GM18909 (cell line): ENCODE measurements around the gene TNFRSF13B.
"Not testable (repeated sequence)": the region's sequence is repeated elsewhere in the genome, so short reads cannot be mapped to it uniquely, and the experiment has no call there.

Experiments used
- ATAC-seq: cut with Tn5 transposase; IDR thresholded peaks from one replicate; pipeline ENCODE4 v1.9.1; 2021; ENCODE audit warnings: mild to moderate bottlenecking; ENCODE audit not compliant: unreplicated experiment, poor library complexity

The TNFRSF13B gene

GRCh38 chr17:16987830-16988601 is 16.1 kb upstream of the TNFRSF13B start:
- peak; percentile 74 for ATAC-seq

DNA sequence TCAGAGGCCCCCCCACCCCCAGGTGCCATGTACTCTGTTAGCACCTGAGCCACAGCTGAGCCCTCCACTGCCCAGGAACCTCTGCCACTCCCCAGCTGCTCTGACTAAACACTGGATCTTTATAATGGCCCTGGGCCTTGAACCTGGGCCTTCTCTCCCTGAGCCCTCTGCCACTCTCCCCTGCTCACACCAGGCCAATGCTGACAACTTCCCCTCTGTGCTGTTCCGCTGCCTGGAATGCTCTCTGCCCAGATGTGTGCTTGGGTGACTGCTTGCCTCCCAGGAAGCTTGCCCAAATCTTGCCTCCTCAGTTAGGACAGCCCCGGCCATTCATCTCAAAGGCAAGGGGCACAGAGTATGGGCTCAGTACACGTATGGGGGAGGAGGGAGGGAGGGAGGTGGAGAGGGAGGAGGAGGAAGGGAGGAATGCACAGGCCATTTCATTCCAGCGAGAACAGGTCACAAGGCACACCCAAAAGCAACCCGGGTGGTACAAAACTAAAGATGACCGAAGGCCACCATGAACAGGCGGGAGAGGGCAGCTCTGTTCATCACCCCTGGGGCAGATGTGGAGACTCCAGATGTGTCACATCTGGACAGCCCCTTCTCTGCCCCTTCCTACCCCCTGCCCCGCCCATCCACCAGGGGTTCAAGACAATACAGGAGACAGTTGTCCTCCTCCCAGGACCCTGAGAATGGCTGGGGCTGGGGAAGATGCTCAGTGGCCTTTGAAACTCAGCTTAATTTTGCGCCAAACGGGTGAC is 15.3 kb upstream of the TNFRSF13B start:
- ATAC-seq, result no peak

DNA sequence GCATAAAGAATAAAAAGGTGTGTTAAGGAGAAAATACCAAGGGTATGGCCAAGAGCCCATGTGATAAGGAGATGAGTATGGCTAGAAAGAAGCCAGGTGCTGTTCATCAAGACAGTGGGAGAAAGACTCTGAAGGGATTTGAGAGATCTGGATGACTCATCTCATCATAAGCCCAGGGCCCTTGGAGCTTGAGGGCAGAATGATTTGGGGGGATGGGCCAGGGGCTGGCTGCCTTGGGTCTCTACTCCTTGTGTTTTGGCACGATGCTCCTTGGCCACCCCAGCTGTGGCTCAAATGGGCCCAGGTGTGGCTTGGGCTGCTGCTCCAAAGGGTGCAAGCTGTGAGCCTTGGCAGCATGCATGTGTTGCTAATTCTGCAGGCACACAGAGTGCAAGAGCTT is 14.5 kb upstream of the TNFRSF13B start:
- no peak for ATAC-seq

GRCh38 chr17:16981928-16982327 is 10.0 kb upstream of the TNFRSF13B start:
- ATAC-seq, result no peak

DNA sequence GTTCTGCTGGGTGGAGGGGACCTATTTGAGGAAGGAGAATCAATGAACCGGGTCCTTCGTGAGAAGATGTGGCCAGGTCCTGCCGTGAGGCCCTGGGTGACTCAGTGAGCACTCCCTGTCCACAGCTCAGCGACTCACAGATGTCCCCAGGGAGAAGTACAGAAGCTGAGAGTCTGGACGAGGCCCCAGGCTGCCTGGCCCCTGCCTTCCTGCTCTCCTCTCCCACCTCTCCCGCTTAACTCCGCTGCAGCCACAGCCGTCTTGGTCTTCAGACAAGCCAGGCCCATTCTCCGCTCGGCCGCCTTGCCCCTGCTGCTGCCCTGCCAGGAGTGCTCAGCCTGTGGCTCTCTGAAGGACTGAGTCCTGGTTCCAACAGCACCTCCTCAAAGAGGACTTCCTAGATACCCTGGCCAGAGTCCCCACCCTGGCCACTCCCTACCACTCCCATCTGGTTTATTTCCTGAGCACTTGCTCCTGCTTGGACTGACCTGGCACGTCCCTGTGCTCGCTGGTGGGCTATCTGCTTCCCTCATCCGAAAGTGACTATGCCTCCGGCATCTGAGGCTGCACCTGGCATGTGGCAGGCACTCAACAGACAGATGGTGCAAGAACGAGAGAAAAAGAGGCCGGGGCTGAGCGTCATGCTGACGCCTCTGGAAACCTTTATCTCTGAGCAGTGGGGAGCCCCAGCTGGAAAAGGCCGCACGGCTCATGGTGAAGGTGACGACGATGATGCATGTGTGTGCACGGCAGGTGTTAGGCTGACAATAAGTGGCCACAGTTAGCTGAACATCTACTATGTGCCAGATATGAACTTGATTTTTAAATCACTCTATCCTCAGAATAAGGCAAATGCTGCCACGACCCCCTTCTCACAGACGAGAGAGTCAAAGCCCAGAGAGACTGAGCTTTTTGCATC is 9.2 kb upstream of the TNFRSF13B start:
- peak; percentile 52 for ATAC-seq

DNA sequence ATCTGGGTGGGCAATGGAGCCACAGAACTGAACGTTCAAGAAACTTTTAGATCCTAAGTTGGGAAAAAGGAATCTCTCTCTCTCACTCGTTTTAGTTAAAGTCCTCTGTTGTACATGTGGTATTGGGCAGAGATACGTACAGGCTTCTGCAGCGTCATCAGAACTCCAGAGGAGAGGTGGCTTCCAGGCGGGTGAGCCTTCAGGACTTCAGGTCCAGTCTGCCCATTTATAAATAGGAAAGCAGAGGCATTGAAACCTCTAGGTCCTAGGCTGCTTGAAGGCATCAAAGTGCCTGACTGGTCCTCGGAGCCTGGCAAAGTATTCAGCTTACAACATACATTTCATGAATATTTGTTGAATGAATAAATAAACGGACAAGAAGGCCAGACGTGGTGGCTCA is 8.1 kb upstream of the TNFRSF13B start:
- no peak for ATAC-seq

GRCh38 chr17:16979237-16979823 is 7.4 kb upstream of the TNFRSF13B start:
- ATAC-seq, result not testable (repeated sequence)

DNA sequence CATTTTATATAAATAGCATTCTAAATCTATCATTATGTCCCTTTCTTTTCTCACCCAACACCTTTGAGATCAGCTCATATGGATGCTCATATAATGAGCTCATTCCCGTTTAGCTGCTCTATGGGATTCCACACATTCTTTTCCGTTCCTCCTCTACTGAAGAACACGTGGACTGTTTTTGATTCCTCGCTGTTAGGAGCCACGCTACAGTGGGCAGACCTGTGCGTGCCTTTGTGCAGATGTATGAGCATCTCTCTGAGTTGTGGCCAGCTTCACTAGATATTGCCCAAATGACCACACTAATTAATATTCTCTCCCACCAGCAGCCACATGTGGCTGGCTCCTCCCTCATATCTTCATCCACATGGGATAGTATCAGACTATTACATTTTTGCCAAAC is 6.0 kb upstream of the TNFRSF13B start:
- ATAC-seq, result no peak

DNA sequence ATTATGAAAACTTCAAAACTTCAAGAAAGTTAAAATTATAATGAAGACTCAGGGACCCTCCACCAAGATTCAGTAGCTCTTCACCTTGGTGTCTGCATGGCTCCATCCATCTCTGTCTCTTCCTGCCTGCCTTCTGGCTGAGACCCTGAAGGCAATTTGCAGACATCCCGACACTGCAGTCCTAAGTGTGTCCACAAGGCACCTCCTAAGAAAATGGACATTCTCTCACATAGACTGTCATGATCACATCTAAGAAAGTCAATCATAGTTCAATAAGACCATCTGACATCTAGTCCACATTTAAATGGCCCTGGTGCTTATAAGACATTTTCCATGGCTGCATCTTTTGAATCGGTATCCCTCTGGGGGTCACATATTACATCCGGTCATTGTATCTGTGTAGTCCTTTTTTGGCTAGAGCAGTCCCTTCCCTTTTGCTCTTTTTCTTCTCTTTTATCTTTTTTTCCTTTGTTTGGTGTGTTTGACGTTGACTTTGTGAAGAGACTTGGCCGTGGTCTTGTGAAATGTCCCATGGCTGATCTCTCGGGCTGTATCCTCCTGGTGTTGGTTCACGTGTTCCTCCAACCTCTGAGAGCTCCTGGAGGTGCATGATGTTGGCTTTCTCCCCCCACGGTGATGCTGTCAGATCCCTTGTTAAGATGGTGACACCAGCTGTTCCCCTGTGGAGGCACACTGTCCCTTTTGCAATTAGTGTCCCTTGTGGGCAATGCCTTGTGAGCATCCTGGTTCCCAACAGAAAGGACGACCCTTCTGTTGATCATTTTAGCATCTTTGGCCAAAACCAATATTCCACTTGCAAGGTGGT is 5.0 kb upstream of the TNFRSF13B start:
- ATAC-seq, result no peak

- peak; percentile 23 for ATAC-seq
Observed at GRCh38 chr17:16975744-16976625, 4.1 kb upstream of the TNFRSF13B start.

DNA sequence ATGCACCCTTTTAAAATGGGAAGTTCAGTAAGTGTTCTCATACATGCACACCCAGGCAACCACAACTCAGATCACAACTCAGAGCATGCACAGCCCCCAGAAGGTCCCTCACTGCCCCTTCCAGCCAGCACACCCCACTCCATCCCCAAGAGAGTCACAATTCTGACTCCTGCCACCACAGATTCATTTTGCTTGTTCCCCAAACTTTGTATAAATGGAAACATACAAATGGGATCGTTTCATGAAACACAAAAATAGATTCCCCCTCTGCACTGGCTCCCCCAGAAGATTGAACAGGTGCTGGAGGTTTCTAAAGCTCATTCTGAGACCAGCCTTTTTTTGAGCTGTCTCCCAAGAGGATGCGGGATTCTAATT is 3.3 kb upstream of the TNFRSF13B start:
- ATAC-seq, result no peak

DNA sequence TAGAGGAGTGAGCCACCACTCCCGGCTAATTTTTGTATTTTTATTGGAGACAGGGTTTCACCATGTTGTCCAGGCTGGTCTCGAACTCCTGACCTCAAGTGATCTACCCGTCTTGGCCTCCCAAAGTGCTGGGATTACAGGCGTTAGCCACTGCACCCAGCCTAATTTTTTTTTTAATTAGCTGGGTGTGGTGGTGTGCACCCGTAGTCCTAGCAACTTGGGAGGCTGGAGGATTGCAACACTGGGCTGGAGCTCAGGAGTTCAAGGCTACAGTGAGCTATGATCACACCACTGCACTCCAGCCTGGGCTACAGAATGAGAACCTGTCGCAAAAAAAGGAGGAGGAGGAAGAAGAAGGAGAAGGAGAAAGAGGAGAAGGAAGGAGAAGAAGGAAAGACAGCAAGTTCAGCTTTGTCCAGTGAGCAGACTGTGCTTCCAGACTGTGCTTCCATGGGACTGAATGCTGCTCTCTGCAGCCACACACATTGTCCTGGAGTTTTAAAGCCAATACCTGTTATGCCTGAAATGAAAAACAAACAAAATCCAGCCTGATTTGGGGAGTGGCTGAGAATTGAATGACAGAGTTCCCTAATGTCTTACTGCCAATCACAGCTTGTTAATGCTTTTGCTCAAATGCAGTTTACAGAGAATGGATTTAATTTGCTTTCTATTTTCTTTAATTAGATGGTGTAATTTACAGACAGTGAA is 2.8 kb upstream of the TNFRSF13B start:
- no peak for ATAC-seq

GRCh38 chr17:16973760-16974540 is 2.0 kb upstream of the TNFRSF13B start:
- ATAC-seq, result no peak

GRCh38 chr17:16973043-16973442 is 1.1 kb upstream of the TNFRSF13B start:
- not testable (repeated sequence) for ATAC-seq

DNA sequence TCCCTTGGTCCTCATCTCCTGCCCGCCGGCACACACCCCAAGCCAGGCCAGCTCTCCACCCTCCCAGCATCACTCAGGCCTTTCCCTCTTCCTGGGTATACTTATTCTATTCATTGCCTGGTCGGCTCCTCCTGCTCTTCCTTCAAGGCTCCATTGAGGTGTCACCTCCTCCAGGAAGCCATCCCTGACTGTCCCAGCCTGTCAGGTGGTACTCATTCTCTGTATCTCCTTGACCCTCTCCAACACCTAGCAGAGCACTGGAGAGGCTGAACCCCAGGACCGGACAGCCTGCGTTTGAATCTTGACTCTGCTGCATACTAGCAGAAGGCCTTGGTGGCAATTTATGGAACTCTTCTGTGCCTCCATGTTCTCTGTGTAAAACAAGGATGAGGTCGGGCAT is 428 bp upstream of the TNFRSF13B start:
- ATAC-seq, result no peak

DNA sequence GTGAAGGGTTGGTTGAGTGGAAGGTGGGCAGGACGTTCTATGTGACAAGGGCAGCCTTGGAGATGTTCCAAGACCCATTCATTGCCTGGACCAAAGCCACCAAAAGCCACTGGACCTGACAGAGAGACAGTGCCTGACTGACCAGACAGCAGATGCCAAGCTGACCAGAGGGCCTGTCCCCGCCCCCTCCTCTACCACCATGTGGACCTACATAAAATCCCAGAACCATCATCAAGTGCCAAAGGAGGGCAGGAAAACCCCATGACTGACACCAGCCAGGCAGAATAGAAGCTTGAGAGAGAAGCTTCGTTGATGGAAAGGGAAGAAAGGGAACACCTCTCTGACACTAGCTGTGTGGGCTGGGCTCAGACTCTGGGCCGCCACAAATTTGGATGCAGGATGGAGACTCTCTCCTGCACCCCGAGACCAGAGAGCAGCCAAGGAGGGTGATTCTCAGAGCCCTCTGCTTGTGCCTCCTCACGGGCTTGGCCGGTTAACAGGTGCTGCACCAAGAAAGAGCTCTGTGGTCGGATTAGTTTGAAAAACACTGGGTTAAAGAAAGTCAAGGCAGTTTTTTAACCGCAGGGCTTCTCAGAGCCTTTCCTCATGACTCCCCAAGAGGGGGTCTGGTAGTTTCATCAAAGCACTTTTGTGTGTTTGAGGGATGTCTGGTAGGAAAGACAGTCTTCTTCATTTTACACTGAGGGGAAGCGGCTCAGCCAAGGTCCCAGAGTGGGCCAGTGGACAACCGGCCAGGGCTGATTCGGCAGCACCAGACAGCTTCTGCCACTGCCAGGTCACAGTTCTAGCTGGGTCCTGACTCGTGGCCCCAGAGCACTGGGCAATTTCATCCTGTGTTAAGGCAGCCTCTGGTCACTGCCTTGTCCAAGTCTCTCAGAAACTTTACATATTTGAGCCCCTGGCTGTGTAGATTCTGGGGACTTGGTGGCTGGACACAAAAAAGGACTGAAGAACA is 1.7 kb downstream of the TNFRSF13B start:
- ATAC-seq, result peak; percentile 36
